NCI-H82 treated with DMSO at 0.1 percent for 48 hours (cell line): ENCODE data around the gene PTGFRN.
"Not testable (repeated sequence)": the region's sequence is repeated elsewhere in the genome, so short reads cannot be mapped to it uniquely, and the experiment has no call there.

Experiments
- DNase-seq: peaks from one replicate; lab custom pipeline; 2025; ENCODE audit not compliant: unreplicated experiment; lab: John Stamatoyannopoulos, UW

PTGFRN gene

GRCh38 chr1:116962987-116963639, 53.4 kb downstream of the PTGFRN start:
- DNase-seq = no peak

- no peak for DNase-seq
These were observed 57.1 kb downstream of the PTGFRN start for GRCh38 chr1:116966791-116967190.

GRCh38 chr1:116968724-116969123, 59.0 kb downstream of the PTGFRN start:
- DNase-seq = no peak

- DNase-seq = no peak
These were observed 61.6 kb downstream of the PTGFRN start for GRCh38 chr1:116971258-116971860.

GRCh38 chr1:116971965-116972673, 62.4 kb downstream of the PTGFRN start:
- DNase-seq = no peak

- no peak for DNase-seq
These were observed 62.9 kb downstream of the PTGFRN start for GRCh38 chr1:116972674-116973030.

GRCh38 chr1:116980309-116980708, 70.6 kb downstream of the PTGFRN start:
- not testable (repeated sequence) for DNase-seq

- DNase-seq = no peak
These were observed 71.9 kb downstream of the PTGFRN start for GRCh38 chr1:116981521-116982037.

GRCh38 chr1:116982319-116983004, 72.7 kb downstream of the PTGFRN start:
- no peak for DNase-seq

- no peak for DNase-seq
These were observed 73.4 kb downstream of the PTGFRN start for GRCh38 chr1:116983112-116983511.

- DNase-seq = no peak
These were observed 74.0 kb downstream of the PTGFRN start for GRCh38 chr1:116983678-116984077.

- DNase-seq = no peak
These were observed 74.9 kb downstream of the PTGFRN start for GRCh38 chr1:116984406-116985160.

- no peak for DNase-seq
These were observed 76.9 kb downstream of the PTGFRN start for GRCh38 chr1:116986421-116987255.

- no peak for DNase-seq
These were observed 77.5 kb downstream of the PTGFRN start for GRCh38 chr1:116987256-116987555.

- no peak for DNase-seq
These were observed 78.5 kb downstream of the PTGFRN start for GRCh38 chr1:116988248-116988647.

- DNase-seq = no peak
These were observed 79.2 kb downstream of the PTGFRN start for GRCh38 chr1:116988908-116989307.

- no peak for DNase-seq
These were observed 80.1 kb downstream of the PTGFRN start for GRCh38 chr1:116989835-116990234.

- DNase-seq = no peak
These were observed 81.0 kb downstream of the PTGFRN start for GRCh38 chr1:116990612-116991151.

- DNase-seq = no peak
These were observed 81.6 kb downstream of the PTGFRN start for GRCh38 chr1:116991171-116991845.
